A549 (cell line): ENCODE data around the gene LMNB1. TPM values are rescaled to one million over a fixed set of nuclear protein-coding genes. Genes with fewer than 3 reads are reported as not detected.

Experiments used
- polyA plus RNA-seq, 4 experiments: library from polyadenylated mRNA; depleted of rRNA in 3 of 4; stranded (reverse); fragments of >200 nt; fragmentation: RNase III in 1 of 4; extraction: RNeasy Plus Mini Kit Qiagen cat#74134 plus additional on column Dnase treatment in 1 of 4; gene quantifications; 2 replicates in 3 of 4; 3 replicates in 1 of 4; pipeline ENCODE4 v1.2.3, GENCODE V29; 2011 to 2017
- small RNA-seq, 6 experiments: library from RNA; depleted of rRNA; stranded (forward); fragments of <200 nt; gene quantifications; one replicate each; pipeline ENCODE3, GENCODE V24; 2012

The LMNB1 gene
- polyA plus RNA-seq, 2 of the 4 experiments (the other 2 are of a cell fraction) = 45.9 to 55.6 TPM

Small RNA genes within 50 kb of the gene (small RNA-seq; reads per million reads assigned to genes)
- 0 reads per million in 6 experiments for gene RNU6-752P

Other genes with a start within 250 kb of the LMNB1 start
- gene ALDH7A1, start 181.9 kb upstream of the LMNB1 start, polyA plus RNA-seq (2011; rRNA removed) = 78.3 and 99.2 TPM in 2 replicates
- 64.5 to 83.0 TPM (median 72.4 TPM) in 3 replicates for gene ALDH7A1, start 181.9 kb upstream of the LMNB1 start, polyA plus RNA-seq (2017; fragmentation: RNase III; extraction: RNeasy Plus Mini Kit Qiagen cat#74134 plus additional on column Dnase treatment)
- 43.3 and 74.8 TPM in 2 replicates for gene PHAX, start 176.2 kb upstream of the LMNB1 start, polyA plus RNA-seq (2011; rRNA removed)
- gene PHAX, start 176.2 kb upstream of the LMNB1 start, polyA plus RNA-seq (2017; fragmentation: RNase III; extraction: RNeasy Plus Mini Kit Qiagen cat#74134 plus additional on column Dnase treatment) = 90.2 to 95.5 TPM (median 90.2 TPM) in 3 replicates